HL-60 (cell line): ENCODE data around the gene LTA4H.
A peak's percentile ranks its signal among the peaks of the same experiment; 100 is the strongest.

Experiments used
- DNase-seq, 2 experiments: peaks; one replicate each; pipeline ENCODE4 v3.0.0-alpha.2; 2010 to 2020; ENCODE audit warnings: low read depth in 1 of 2, low spot score in 1 of 2
- H3K27ac ChIP-seq: fragments of 250-450 bp; sonication (Bioruptor Pico); replicated peaks from 2 replicates; pipeline ENCODE4 v1.5.1; 2020; ENCODE audit warnings: mild to moderate bottlenecking, moderate library complexity
- H3K27me3 ChIP-seq: fragments of 250-450 bp; sonication (Bioruptor Pico); 2 replicates; pipeline ENCODE4 v1.5.1; 2021; ENCODE audit warnings: mild to moderate bottlenecking, moderate library complexity; ENCODE audit not compliant: insufficient read depth, poor library complexity, severe bottlenecking
- H3K4me3 ChIP-seq: replicated peaks from 2 replicates; pipeline ENCODE4 v1.5.1; 2011; ENCODE audit warnings: mild to moderate bottlenecking, control low read depth, low read length; ENCODE audit not compliant: insufficient read depth
- CTCF ChIP-seq: IDR thresholded peaks from one replicate; pipeline ENCODE4 v1.5.1; 2011; ENCODE audit warnings: low read length, control low read depth, inconsistent platforms; ENCODE audit not compliant: insufficient read depth
- GABPA ChIP-seq: IDR thresholded peaks from 2 replicates; pipeline ENCODE4 v1.6.1; 2012; ENCODE audit warnings: low read depth
- POLR2AphosphoS5 ChIP-seq: IDR thresholded peaks from 2 replicates; pipeline ENCODE4 v1.6.1; 2012; ENCODE audit warnings: low read depth
- SPI1 ChIP-seq: IDR thresholded peaks from 2 replicates; pipeline ENCODE4 v1.6.1; 2012; ENCODE audit warnings: low read depth, mild to moderate bottlenecking, borderline replicate concordance
- TF ChIP-seq, protein P1 (sequence below): IDR thresholded peaks from 2 replicates; pipeline ENCODE4 v1.6.1; 2012; ENCODE audit warnings: low read depth; ENCODE audit not compliant: insufficient replicate concordance

LTA4H gene

DNA sequence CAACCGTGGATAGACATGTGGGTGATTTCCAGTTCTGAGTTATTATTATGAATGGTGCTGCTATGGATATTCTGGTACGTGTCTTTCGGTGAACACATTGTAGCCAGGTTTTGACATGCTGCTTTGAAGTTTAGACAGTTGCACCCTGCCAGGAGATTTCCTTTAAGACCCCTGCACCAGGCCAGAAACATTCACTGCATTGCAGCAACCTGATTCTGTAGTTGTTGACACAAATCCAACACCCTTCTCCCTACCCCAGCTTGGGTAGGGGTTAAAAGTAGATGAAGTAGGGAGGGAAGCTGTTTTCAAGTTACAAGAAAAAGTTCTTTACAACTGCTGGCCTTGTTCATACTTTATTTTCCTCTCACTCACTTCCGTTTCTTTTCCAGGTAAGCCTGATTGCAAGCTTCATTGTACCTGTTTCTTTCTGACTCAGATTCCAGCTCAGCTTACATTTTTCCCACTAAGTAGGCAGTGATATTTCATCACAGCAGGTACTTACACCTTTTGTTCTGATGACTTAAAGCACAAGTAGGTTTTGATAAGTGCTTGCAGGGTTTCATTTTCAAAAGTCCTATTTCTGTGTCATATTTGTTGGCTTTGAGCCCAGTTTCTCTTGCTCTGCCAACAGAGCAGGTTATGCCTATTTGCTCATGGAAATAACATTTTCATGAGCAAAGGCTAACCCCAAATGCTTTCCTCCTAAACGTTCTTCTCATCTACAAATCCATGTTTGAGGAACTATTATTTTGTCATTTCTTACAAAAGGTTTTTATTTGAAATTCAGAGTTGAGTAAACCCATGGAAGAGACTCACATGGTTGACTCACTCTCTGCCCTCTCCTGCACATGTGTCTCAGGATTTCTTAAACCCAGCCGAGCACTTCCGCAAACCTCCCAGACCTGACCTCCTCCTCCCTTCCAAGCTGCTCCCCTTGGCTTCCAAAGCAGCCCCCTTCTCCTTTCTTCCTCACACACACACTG, 12.1 kb upstream of the LTA4H start:
- peak; percentile 71 to 88 for DNase-seq
- peak overlapping the region; percentile 67 for H3K27ac ChIP-seq
- no peak overlapping the region for H3K4me3 ChIP-seq
- TF ChIP-seq POLR2AphosphoS5 (0 out of 2 replicates have a peak, but pooled peaks have one; percentile 19), SPI1 (peak; percentile 97), GABPA (no peak), CTCF (no peak)
- TF ChIP-seq, protein P1, sequence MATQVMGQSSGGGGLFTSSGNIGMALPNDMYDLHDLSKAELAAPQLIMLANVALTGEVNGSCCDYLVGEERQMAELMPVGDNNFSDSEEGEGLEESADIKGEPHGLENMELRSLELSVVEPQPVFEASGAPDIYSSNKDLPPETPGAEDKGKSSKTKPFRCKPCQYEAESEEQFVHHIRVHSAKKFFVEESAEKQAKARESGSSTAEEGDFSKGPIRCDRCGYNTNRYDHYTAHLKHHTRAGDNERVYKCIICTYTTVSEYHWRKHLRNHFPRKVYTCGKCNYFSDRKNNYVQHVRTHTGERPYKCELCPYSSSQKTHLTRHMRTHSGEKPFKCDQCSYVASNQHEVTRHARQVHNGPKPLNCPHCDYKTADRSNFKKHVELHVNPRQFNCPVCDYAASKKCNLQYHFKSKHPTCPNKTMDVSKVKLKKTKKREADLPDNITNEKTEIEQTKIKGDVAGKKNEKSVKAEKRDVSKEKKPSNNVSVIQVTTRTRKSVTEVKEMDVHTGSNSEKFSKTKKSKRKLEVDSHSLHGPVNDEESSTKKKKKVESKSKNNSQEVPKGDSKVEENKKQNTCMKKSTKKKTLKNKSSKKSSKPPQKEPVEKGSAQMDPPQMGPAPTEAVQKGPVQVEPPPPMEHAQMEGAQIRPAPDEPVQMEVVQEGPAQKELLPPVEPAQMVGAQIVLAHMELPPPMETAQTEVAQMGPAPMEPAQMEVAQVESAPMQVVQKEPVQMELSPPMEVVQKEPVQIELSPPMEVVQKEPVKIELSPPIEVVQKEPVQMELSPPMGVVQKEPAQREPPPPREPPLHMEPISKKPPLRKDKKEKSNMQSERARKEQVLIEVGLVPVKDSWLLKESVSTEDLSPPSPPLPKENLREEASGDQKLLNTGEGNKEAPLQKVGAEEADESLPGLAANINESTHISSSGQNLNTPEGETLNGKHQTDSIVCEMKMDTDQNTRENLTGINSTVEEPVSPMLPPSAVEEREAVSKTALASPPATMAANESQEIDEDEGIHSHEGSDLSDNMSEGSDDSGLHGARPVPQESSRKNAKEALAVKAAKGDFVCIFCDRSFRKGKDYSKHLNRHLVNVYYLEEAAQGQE = no peak
- no peaks in the 10 kb centered on the region for H3K27me3 ChIP-seq

- Histone ChIP-seq H3K27me3 (no peaks in the 10 kb centered on the region), H3K4me3 (no peak overlapping the region), H3K27ac (peak overlapping the region; percentile 67)
- no peak for TF ChIP-seq POLR2AphosphoS5
- TF ChIP-seq, protein P1 = no peak
- no peak for TF ChIP-seq SPI1
- no peak for TF ChIP-seq GABPA
- no peak for TF ChIP-seq CTCF
- no peak for DNase-seq
Observed at GRCh38 chr12:96046543-96047228, 11.3 kb upstream of the LTA4H start.

DNA sequence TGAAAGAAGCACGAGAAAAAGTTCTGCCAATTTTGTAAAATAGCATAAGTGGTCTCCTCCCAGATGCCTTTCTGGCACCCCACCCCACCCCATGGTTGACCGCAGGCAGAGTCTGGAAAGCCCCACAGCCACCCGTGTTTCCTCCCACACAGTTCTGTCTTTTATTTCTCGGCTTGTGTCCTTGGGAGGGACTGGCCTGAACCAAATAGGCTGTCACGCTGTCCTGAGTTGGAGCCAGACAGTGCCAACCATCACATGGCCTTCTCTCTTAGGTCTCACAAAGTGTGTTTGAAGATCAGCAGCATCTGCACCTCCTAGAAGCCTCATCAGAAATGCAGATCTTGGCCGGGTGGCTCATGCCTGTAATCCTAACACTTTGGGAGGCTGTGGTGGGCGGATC, 10.2 kb upstream of the LTA4H start:
- H3K4me3 ChIP-seq = no peak overlapping the region
- H3K27ac ChIP-seq = peak overlapping the region; percentile 72; the same call in 1 of the 2 replicates
- TF ChIP-seq SPI1 = no peak
- TF ChIP-seq GABPA = no peak
- TF ChIP-seq, protein P1 = no peak
- no peak for TF ChIP-seq POLR2AphosphoS5
- no peak for TF ChIP-seq CTCF
- no peaks in the 10 kb centered on the region for H3K27me3 ChIP-seq
- DNase-seq = no peak
